K562 (cell line): Measurements from ENCODE around the gene ALOX12B. TPM values are rescaled to one million over a fixed set of nuclear protein-coding genes. Genes with fewer than 3 reads are reported as not detected.

Source experiments
- ATAC-seq: fragments of 200-7000 bp; cut with Tn5 transposase; 3 replicates; pipeline ENCODE4 v1.9.1; 2020; ENCODE audit warnings: moderate library complexity
- BruUV-seq: library from RNA; stranded (reverse); fragments of 400-500 nt; replicated peaks from 2 replicates; lab custom pipeline; 2021; lab: Mats Ljungman, UMichigan
- CTCF ChIA-PET: fragments of 300-600 bp; formaldehyde crosslinking; extraction: SDS; loops from one replicate; lab custom pipeline; 2021; ENCODE audit warnings: low intra/inter-chr PET ratio; lab: Yijun Ruan, JAX
- POLR2A ChIA-PET: fragments of 300-600, 350-650 bp; sonication (Branson Sonifier 250); formaldehyde crosslinking; extraction: SDS; loops from one replicate; lab custom pipeline; 2021; ENCODE audit warnings: antibody characterized with exemption, inconsistent platforms; lab: Yijun Ruan, JAX
- DNase-seq, 4 experiments: peaks; one replicate each; pipeline versions ENCODE4 v3.0.0 to v3.0.0-alpha.2; 2011 to 2018; ENCODE audit warnings: low spot score in 3 of 4, mixed read lengths in 3 of 4; ENCODE audit errors: extremely low read depth in 1 of 4
- FAIRE-seq: peaks from 2 replicates; lab custom pipeline; 2011; peaks lifted over from hg19 to GRCh38; lab: Jason Lieb, UNC
- H2AFZ ChIP-seq: 2 replicates; pipeline ENCODE4 v1.6.0; 2011; ENCODE audit warnings: low read depth, low read length, control low read depth, inconsistent platforms
- H3K27ac ChIP-seq: fragments of 200-600 bp; 3 replicates; pipeline ENCODE4 v1.8.0; 2011; ENCODE audit warnings: low read depth, mild to moderate bottlenecking, control low read depth, inconsistent platforms, low read length, moderate library complexity, mixed read lengths; ENCODE audit errors: extremely low read depth
- H3K27me3 ChIP-seq, 2 experiments: fragments of 300-600 bp in 1 of 2; 2 replicates in 1 of 2; 3 replicates in 1 of 2; pipeline versions ENCODE4 v1.6.0 to v1.8.0; 2011; ENCODE audit warnings: inconsistent platforms in 2 of 2, low read length in 2 of 2, mild to moderate bottlenecking in 1 of 2, mixed read lengths in 1 of 2, moderate library complexity in 1 of 2; ENCODE audit not compliant: control insufficient read depth in 2 of 2, insufficient read depth in 2 of 2
- H3K36me3 ChIP-seq: fragments of 300-600 bp; 3 replicates; pipeline ENCODE4 v1.8.0; 2011; ENCODE audit warnings: mild to moderate bottlenecking, low read length, inconsistent platforms; ENCODE audit not compliant: control insufficient read depth, insufficient read depth
- H3K4me1 ChIP-seq, 2 experiments: fragments of 200-600 bp in 1 of 2; replicated peaks in 1 of 2; 2 replicates in 1 of 2; 3 replicates in 1 of 2; pipeline versions ENCODE4 v1.5.1 to v1.8.0; 2011; ENCODE audit warnings: inconsistent platforms in 2 of 2, low read length in 2 of 2, mild to moderate bottlenecking in 1 of 2, mixed read lengths in 1 of 2, moderate library complexity in 1 of 2; ENCODE audit not compliant: control insufficient read depth in 2 of 2, insufficient read depth in 2 of 2
- H3K4me2 ChIP-seq: 2 replicates; pipeline ENCODE4 v1.6.1; 2011; ENCODE audit warnings: low read length, control low read depth, inconsistent platforms, mixed read lengths; ENCODE audit not compliant: insufficient read depth
- H3K4me3 ChIP-seq: fragments of 200-600 bp; sonication (generic), shearing (Covaris generic); 2 replicates; pipeline ENCODE4 v1.5.1; 2016; ENCODE audit warnings: control low read depth, inconsistent platforms
- H3K79me2 ChIP-seq: fragments of 200-600 bp; 3 replicates; pipeline ENCODE4 v1.8.0; 2011; ENCODE audit warnings: low read length, inconsistent platforms; ENCODE audit not compliant: control insufficient read depth, insufficient read depth
- H3K9ac ChIP-seq, 2 experiments: 2 replicates each; pipeline versions ENCODE4 v1.6.0 to v1.6.1; 2011; ENCODE audit warnings: low read depth in 2 of 2, low read length in 2 of 2, control low read depth in 1 of 2, inconsistent platforms in 1 of 2, mild to moderate bottlenecking in 1 of 2, mixed read lengths in 1 of 2; ENCODE audit not compliant: insufficient read depth in 1 of 2
- H3K9me1 ChIP-seq: one replicate; pipeline ENCODE4 v1.6.0; 2011; ENCODE audit warnings: inconsistent platforms, mild to moderate bottlenecking, low read length, moderate library complexity; ENCODE audit not compliant: control insufficient read depth, insufficient read depth
- H3K9me3 ChIP-seq: replicated peaks from 2 replicates; pipeline ENCODE4 v1.5.1; 2011; ENCODE audit warnings: low read depth, low read length, inconsistent platforms; ENCODE audit not compliant: control insufficient read depth, insufficient read depth
- H4K20me1 ChIP-seq: replicated peaks from 2 replicates; pipeline ENCODE4 v1.6.1; 2011; ENCODE audit warnings: low read length, inconsistent platforms, mixed read lengths; ENCODE audit not compliant: control insufficient read depth, insufficient read depth
- NFE2 ChIP-seq: IDR thresholded peaks from 2 replicates; pipeline ENCODE4 v1.6.1; 2014; ENCODE audit warnings: antibody characterized with exemption, low read depth
- PKNOX1 ChIP-seq: fragments of 450-650 bp; IDR thresholded peaks from 2 replicates; pipeline ENCODE4 v1.6.1; 2016
- THAP7 ChIP-seq: fragments of 250-450 bp; sonication (Bioruptor Pico); IDR thresholded peaks from 2 replicates; pipeline ENCODE4 v1.5.0; 2021
- ZNF140 ChIP-seq: fragments of 250-450 bp; sonication (Bioruptor Pico); IDR thresholded peaks from 2 replicates; pipeline ENCODE4 v1.8.0; 2021; ENCODE audit warnings: moderate library complexity, mild to moderate bottlenecking, inconsistent platforms
- ZNF561 ChIP-seq: fragments of 450-650 bp; formaldehyde crosslinking; conservative IDR thresholded peaks from 2 replicates; pipeline ENCODE4 v1.4.0; 2020; ENCODE audit warnings: mild to moderate bottlenecking, moderate library complexity
- WGBS: fragments of 100-300 bp; shearing (Covaris generic); methylation state at CpG from one replicate; pipeline ENCODE4 v1.1.6; 2016; ENCODE audit warnings: low coverage, mixed read lengths; ENCODE audit not compliant: insufficient coverage; ENCODE audit errors: missing lambda C conversion rate; 5-methylcytosine and 5-hydroxymethylcytosine counted together
- in situ Hi-C: fragments of 300-500 bp; cut with MboI; formaldehyde crosslinking; loops from 4 replicates; pipeline ENCODE4 v1.15.0; 2018; ENCODE audit warnings: inconsistent platforms, mixed read lengths
- intact Hi-C: fragments of 100-400 bp; cut with micrococcal nuclease; formaldehyde crosslinking; loops from 2 replicates; pipeline ENCODE4 v1.14.2; 2022
- polyA plus RNA-seq, 8 experiments: library from polyadenylated mRNA; depleted of rRNA in 4 of 8; stranded (reverse) in 5 of 8; unstranded in 3 of 8; fragments of >200 nt; fragmentation: Nextera tagmentation in 2 of 8; fragmentation: Illumina TruSeq in 1 of 8; extraction: Ambion mirVana in 2 of 8; extraction: Trizol in 1 of 8; gene quantifications; 2 replicates each; pipeline versions ENCODE4 v1.2.1 to v1.2.3, GENCODE V29; 2011 to 2014; ENCODE audit warnings: inconsistent platforms in 1 of 8, missing spikeins in 1 of 8
- total RNA-seq, 7 experiments: library from RNA; depleted of rRNA in 6 of 7; stranded (reverse); fragments of >200 nt in 6 of 7; fragmentation: Illumina TruSeq in 2 of 7; extraction: Trizol in 2 of 7; gene quantifications; 2 replicates each; pipeline versions ENCODE4 v1.2.1 to v1.2.3, GENCODE V29; 2011 to 2021; ENCODE audit warnings: low replicate concordance in 1 of 7

Gene ALOX12B
- total and polyA plus RNA-seq, 9 of the 15 experiments (the other 6 are each of a cell fraction or from before 2014, with no cell fraction given): not detected

- intact Hi-C loops: no loop called here
- in situ Hi-C loops: no loop called here
- DNase-seq (no peak), ATAC-seq (no peak), FAIRE-seq (no peak)
- BruUV-seq: no TSS peak
- H3K9me3 ChIP-seq: no peaks in the 10 kb centered on the region
- H2AFZ ChIP-seq: no peak overlapping the region
- H3K4me3 ChIP-seq: no peak overlapping the region
- peaks cover 0 to 3% of the 10 kb centered on the region in 2 experiments; a peak in 1 of 5 replicates for H3K27me3 ChIP-seq
- H3K4me2 ChIP-seq: no peak overlapping the region
- POLR2A ChIA-PET: interaction anchor here (0.6 kb wide), 1 partner anchor 274 kb away, joined by 3 read pairs; no protein-coding TSS in a partner anchor
- H3K9ac ChIP-seq: no peak overlapping the region
- H3K36me3 ChIP-seq: no peaks in the 10 kb centered on the region
- H4K20me1 ChIP-seq: no peaks in the 10 kb centered on the region
- H3K9me1 ChIP-seq: no peaks in the 10 kb centered on the region
- no peaks in the 10 kb centered on the region for H3K79me2 ChIP-seq
- TF ChIP-seq NFE2: no peak
- no peak for TF ChIP-seq PKNOX1
- no peak for TF ChIP-seq ZNF561 (CRISPR knock-in tag)
- TF ChIP-seq ZNF140: no peak
- TF ChIP-seq THAP7 (CRISPR knock-in tag): no peak
- H3K4me1 ChIP-seq: peaks cover 10 to 19% of the 10 kb centered on the region in 2 experiments; a peak in 4 of 5 replicates
- H3K27ac ChIP-seq: no peak overlapping the region
- CTCF ChIA-PET: interaction anchor here (2.7 to 4.4 kb wide), 2 partner anchors 29 to 48 kb away, joined by 18 to 24 read pairs; no protein-coding TSS in a partner anchor
- 70% methylated on average over 12 of the region's 33 CpGs for WGBS
These were observed 21.6 kb upstream of the ALOX12B start for GRCh38 chr17:8108972-8109660.
